K562 (cell line): ENCODE measurements around the gene C17orf78. TPM values are rescaled to one million over a fixed set of nuclear protein-coding genes. Genes with fewer than 3 reads are reported as not detected.

Experiments used
- CBX1 ChIP-seq: sonication (generic); IDR thresholded peaks from 2 replicates; pipeline ENCODE4 v1.6.1; 2016; ENCODE audit warnings: antibody characterized with exemption, low read depth, mild to moderate bottlenecking
- EGR1 ChIP-seq: fragments of 450-650 bp; conservative IDR thresholded peaks from 2 replicates; pipeline ENCODE4 v1.6.1; 2017; ENCODE audit warnings: mild to moderate bottlenecking
- FOSL1 ChIP-seq: fragments of 200-800 bp; sonication (Bioruptor generic); conservative IDR thresholded peaks from 2 replicates; pipeline ENCODE4 v1.6.1; 2016; ENCODE audit warnings: missing genetic modification characterization, missing compliant biosample characterization
- NCOA2 ChIP-seq, 2 experiments: fragments of 450-650 bp; IDR thresholded peaks; 2 replicates each; pipeline ENCODE4 v1.6.1; 2018; ENCODE audit warnings: mild to moderate bottlenecking in 2 of 2, moderate library complexity in 1 of 2; ENCODE audit not compliant: partially characterized antibody in 2 of 2
- NCOR1 ChIP-seq: fragments of 450-650 bp; IDR thresholded peaks from 2 replicates; pipeline ENCODE4 v1.6.1; 2016; ENCODE audit warnings: mild to moderate bottlenecking, moderate library complexity
- PCBP2 ChIP-seq: fragments of 200-400 bp; formaldehyde crosslinking; IDR thresholded peaks from 2 replicates; pipeline ENCODE4 v1.6.1; 2018; ENCODE audit warnings: low read length, low read depth, mild to moderate bottlenecking, moderate library complexity; ENCODE audit not compliant: poor library complexity, severe bottlenecking
- PHF8 ChIP-seq: fragments of 200-600 bp; sonication (generic); IDR thresholded peaks from 2 replicates; pipeline ENCODE4 v1.6.1; 2012; ENCODE audit warnings: mixed run types, mild to moderate bottlenecking, inconsistent platforms, low read length, moderate library complexity, borderline replicate concordance
- PPARD ChIP-seq: fragments of 250-450 bp; sonication (Bioruptor Pico); IDR thresholded peaks from 2 replicates; pipeline ENCODE4 v1.8.0; 2022; ENCODE audit warnings: inconsistent platforms, mild to moderate bottlenecking, moderate library complexity
- SMAD3 ChIP-seq: fragments of 450-650 bp; formaldehyde crosslinking; conservative IDR thresholded peaks from 2 replicates; pipeline ENCODE4 v1.4.0; 2020; ENCODE audit warnings: mild to moderate bottlenecking
- TAF1 ChIP-seq: IDR thresholded peaks from 2 replicates; pipeline ENCODE4 v1.6.1; 2011; ENCODE audit warnings: mild to moderate bottlenecking, low read length, moderate library complexity; ENCODE audit not compliant: insufficient read depth, control insufficient read depth, severe bottlenecking; ENCODE audit errors: extremely low read depth
- ZNF133 ChIP-seq: fragments of 250-450 bp; sonication (Bioruptor Pico); IDR thresholded peaks from 2 replicates; pipeline ENCODE4 v1.4.0; 2020; ENCODE audit warnings: mild to moderate bottlenecking
- ZNF707 ChIP-seq: fragments of 250-450 bp; sonication (Bioruptor Pico); conservative IDR thresholded peaks from 2 replicates; pipeline ENCODE4 v1.8.0; 2022; ENCODE audit warnings: inconsistent platforms, mild to moderate bottlenecking, moderate library complexity
- ZNF766 ChIP-seq: fragments of 200-800 bp; sonication (Bioruptor generic); conservative IDR thresholded peaks from 2 replicates; pipeline ENCODE4 v1.6.1; 2016; ENCODE audit warnings: missing genetic modification characterization, missing compliant biosample characterization
- ZSCAN29 ChIP-seq: fragments of 450-650 bp; IDR thresholded peaks from 2 replicates; pipeline ENCODE4 v1.6.1; 2017
- polyA plus RNA-seq, 8 experiments: library from polyadenylated mRNA; depleted of rRNA in 4 of 8; stranded (reverse) in 5 of 8; unstranded in 3 of 8; fragments of >200 nt; fragmentation: Nextera tagmentation in 2 of 8; fragmentation: Illumina TruSeq in 1 of 8; extraction: Ambion mirVana in 2 of 8; extraction: Trizol in 1 of 8; gene quantifications; 2 replicates each; pipeline versions ENCODE4 v1.2.1 to v1.2.3, GENCODE V29; 2011 to 2014; ENCODE audit warnings: inconsistent platforms in 1 of 8, missing spikeins in 1 of 8
- total RNA-seq, 7 experiments: library from RNA; depleted of rRNA in 6 of 7; stranded (reverse); fragments of >200 nt in 6 of 7; fragmentation: Illumina TruSeq in 2 of 7; extraction: Trizol in 2 of 7; gene quantifications; 2 replicates each; pipeline versions ENCODE4 v1.2.1 to v1.2.3, GENCODE V29; 2011 to 2021; ENCODE audit warnings: low replicate concordance in 1 of 7
- TF ChIP-seq, protein P1 (sequence below): fragments of 250-450 bp; sonication (Bioruptor Pico); IDR thresholded peaks from 2 replicates; pipeline ENCODE4 v1.5.0; 2021; ENCODE audit warnings: mild to moderate bottlenecking, borderline replicate concordance
- TF ChIP-seq, protein P2 (sequence below): fragments of 450-650 bp; formaldehyde crosslinking; IDR thresholded peaks from 2 replicates; pipeline ENCODE4 v1.4.0; 2020; ENCODE audit warnings: mild to moderate bottlenecking, mixed read lengths
- TF ChIP-seq, protein P3 (sequence below): sonication (generic); formaldehyde crosslinking; IDR thresholded peaks from 2 replicates; pipeline ENCODE4 v1.8.1; 2023; ENCODE audit warnings: mild to moderate bottlenecking, missing genetic modification reagents
- TF ChIP-seq, protein P4 (sequence below): sonication (generic); formaldehyde crosslinking; IDR thresholded peaks from 2 replicates; pipeline ENCODE4 v1.8.0; 2022; ENCODE audit warnings: mild to moderate bottlenecking, missing genetic modification reagents, borderline replicate concordance
- TF ChIP-seq, protein P5 (sequence below): sonication (generic); formaldehyde crosslinking; IDR thresholded peaks from 2 replicates; pipeline ENCODE4 v1.8.0; 2022; ENCODE audit warnings: missing genetic modification reagents, mild to moderate bottlenecking, borderline replicate concordance

Gene C17orf78
- total and polyA plus RNA-seq, 9 of the 15 experiments (the other 6 are each of a cell fraction or from before 2014, with no cell fraction given), result not detected

DNA sequence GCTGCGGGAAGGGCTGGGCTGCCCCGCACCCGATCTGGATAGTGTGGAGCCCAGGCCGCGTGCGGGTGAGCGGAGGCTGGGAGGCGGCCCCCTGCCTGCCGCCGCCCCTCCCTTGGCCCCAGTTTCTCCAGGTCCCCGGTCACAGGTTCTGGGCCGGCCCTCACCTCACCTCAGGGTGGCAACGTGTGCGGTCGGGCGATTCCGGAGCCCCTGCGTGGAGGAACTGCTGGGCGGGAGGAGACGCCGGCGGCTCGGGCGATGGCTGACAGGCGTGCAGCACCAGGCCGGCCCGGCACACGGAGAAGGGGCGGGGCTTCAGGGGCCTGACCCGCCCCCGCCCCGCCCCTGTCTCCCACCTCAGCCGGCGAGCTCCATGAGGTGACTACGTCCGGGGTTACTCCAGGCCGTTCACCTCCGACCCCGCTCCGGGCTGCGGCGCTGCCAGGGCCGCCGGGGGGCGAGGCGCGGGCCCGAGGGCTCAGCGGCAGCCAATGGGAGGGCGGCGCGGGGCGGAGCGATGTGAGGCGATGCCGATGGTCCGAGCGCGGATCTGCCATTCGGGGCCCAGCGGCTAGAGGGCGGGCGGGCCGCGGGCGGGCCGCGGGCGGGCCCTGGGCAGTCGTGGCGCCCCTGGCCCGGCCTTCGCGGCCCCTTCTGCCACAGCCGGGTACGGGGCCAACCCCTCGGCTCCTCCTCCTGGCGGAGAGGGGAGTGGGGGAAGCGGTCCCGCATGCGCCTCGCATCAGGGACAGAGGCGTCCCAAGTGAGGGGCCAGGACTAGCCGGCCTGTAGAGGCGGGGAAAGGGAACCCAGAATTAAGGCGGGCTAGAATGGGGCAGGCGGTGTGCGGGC, 16.7 kb upstream of the C17orf78 start (continued):
- TF ChIP-seq, protein P1, sequence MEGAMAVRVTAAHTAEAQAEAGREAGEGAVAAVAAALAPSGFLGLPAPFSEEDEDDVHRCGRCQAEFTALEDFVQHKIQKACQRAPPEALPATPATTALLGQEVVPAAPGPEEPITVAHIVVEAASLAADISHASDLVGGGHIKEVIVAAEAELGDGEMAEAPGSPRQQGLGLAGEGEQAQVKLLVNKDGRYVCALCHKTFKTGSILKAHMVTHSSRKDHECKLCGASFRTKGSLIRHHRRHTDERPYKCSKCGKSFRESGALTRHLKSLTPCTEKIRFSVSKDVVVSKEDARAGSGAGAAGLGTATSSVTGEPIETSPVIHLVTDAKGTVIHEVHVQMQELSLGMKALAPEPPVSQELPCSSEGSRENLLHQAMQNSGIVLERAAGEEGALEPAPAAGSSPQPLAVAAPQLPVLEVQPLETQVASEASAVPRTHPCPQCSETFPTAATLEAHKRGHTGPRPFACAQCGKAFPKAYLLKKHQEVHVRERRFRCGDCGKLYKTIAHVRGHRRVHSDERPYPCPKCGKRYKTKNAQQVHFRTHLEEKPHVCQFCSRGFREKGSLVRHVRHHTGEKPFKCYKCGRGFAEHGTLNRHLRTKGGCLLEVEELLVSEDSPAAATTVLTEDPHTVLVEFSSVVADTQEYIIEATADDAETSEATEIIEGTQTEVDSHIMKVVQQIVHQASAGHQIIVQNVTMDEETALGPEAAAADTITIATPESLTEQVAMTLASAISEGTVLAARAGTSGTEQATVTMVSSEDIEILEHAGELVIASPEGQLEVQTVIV (CRISPR knock-in tag), result no peak
- TF ChIP-seq CBX1 (0 out of 2 replicates have a peak, but pooled peaks have one; percentile 26), EGR1 (peak; percentile 47; the same call in 1 of the 2 replicates), TAF1 (peak; percentile 63), FOSL1 (no peak; the same call in 1 of the 2 replicates), NCOR1 (peak; percentile 81), ZSCAN29 (no peak), SMAD3 (CRISPR knock-in tag) (no peak), ZNF707 (no peak), ZNF766 (CRISPR knock-in tag) (no peak), PCBP2 (no peak), PPARD (CRISPR knock-in tag) (no peak), NCOA2 (IDR thresholded peaks at IDR 0.05; ENCODE audit: partially characterized antibody in 2 of 2) (no peak), PHF8 (peak; percentile 71; the same call in 1 of the 2 replicates), ZNF133 (CRISPR knock-in tag) (no peak)
- TF ChIP-seq, protein P2, sequence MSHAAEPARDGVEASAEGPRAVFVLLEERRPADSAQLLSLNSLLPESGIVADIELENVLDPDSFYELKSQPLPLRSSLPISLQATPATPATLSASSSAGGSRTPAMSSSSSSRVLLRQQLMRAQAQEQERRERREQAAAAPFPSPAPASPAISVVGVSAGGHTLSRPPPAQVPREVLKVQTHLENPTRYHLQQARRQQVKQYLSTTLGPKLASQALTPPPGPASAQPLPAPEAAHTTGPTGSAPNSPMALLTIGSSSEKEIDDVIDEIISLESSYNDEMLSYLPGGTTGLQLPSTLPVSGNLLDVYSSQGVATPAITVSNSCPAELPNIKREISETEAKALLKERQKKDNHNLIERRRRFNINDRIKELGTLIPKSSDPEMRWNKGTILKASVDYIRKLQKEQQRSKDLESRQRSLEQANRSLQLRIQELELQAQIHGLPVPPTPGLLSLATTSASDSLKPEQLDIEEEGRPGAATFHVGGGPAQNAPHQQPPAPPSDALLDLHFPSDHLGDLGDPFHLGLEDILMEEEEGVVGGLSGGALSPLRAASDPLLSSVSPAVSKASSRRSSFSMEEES (CRISPR knock-in tag), result no peak
- TF ChIP-seq, protein P3, sequence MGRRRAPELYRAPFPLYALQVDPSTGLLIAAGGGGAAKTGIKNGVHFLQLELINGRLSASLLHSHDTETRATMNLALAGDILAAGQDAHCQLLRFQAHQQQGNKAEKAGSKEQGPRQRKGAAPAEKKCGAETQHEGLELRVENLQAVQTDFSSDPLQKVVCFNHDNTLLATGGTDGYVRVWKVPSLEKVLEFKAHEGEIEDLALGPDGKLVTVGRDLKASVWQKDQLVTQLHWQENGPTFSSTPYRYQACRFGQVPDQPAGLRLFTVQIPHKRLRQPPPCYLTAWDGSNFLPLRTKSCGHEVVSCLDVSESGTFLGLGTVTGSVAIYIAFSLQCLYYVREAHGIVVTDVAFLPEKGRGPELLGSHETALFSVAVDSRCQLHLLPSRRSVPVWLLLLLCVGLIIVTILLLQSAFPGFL, result no peak
- TF ChIP-seq, protein P4, sequence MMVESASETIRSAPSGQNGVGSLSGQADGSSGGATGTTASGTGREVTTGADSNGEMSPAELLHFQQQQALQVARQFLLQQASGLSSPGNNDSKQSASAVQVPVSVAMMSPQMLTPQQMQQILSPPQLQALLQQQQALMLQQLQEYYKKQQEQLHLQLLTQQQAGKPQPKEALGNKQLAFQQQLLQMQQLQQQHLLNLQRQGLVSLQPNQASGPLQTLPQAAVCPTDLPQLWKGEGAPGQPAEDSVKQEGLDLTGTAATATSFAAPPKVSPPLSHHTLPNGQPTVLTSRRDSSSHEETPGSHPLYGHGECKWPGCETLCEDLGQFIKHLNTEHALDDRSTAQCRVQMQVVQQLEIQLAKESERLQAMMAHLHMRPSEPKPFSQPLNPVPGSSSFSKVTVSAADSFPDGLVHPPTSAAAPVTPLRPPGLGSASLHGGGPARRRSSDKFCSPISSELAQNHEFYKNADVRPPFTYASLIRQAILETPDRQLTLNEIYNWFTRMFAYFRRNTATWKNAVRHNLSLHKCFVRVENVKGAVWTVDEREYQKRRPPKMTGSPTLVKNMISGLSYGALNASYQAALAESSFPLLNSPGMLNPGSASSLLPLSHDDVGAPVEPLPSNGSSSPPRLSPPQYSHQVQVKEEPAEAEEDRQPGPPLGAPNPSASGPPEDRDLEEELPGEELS (CRISPR knock-in tag), result no peak
- TF ChIP-seq, protein P5, sequence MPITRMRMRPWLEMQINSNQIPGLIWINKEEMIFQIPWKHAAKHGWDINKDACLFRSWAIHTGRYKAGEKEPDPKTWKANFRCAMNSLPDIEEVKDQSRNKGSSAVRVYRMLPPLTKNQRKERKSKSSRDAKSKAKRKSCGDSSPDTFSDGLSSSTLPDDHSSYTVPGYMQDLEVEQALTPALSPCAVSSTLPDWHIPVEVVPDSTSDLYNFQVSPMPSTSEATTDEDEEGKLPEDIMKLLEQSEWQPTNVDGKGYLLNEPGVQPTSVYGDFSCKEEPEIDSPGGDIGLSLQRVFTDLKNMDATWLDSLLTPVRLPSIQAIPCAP (CRISPR knock-in tag), result no peak
